Neural cell (in vitro differentiated cells): ENCODE results near the gene CCL1.

Source experiments
- CTCF ChIP-seq: fragments of 450-650 bp; IDR thresholded peaks from 2 replicates; pipeline ENCODE4 v1.5.1; 2014; ENCODE audit warnings: antibody characterized with exemption, mild to moderate bottlenecking, moderate library complexity; ENCODE audit not compliant: poor library complexity, severe bottlenecking
- EP300 ChIP-seq: fragments of 450-650 bp; conservative IDR thresholded peaks from 2 replicates; pipeline ENCODE4 v1.6.1; 2014; ENCODE audit warnings: antibody characterized with exemption, mild to moderate bottlenecking, moderate library complexity; ENCODE audit not compliant: poor library complexity, severe bottlenecking
- EZH2 ChIP-seq: fragments of 200-600, 300-800 bp; shearing (Covaris generic), sonication (generic); IDR thresholded peaks from 2 replicates; pipeline ENCODE4 v1.6.1; 2014; ENCODE audit warnings: antibody characterized with exemption, low read length, borderline replicate concordance, mild to moderate bottlenecking; ENCODE audit not compliant: insufficient read depth, poor library complexity, severe bottlenecking
- POLR2AphosphoS5 ChIP-seq: IDR thresholded peaks from 2 replicates; pipeline ENCODE4 v1.6.1; 2012
- RAD21 ChIP-seq: fragments of 450-650 bp; conservative IDR thresholded peaks from 2 replicates; pipeline ENCODE4 v1.6.1; 2014; ENCODE audit warnings: antibody characterized with exemption, mild to moderate bottlenecking, moderate library complexity
- REST ChIP-seq: IDR thresholded peaks from 2 replicates; pipeline ENCODE4 v1.6.1; 2012; ENCODE audit warnings: borderline replicate concordance
- SMC3 ChIP-seq: fragments of 450-650 bp; conservative IDR thresholded peaks from 2 replicates; pipeline ENCODE4 v1.6.1; 2014; ENCODE audit warnings: antibody characterized with exemption, mild to moderate bottlenecking, moderate library complexity; ENCODE audit not compliant: poor library complexity
- TAF1 ChIP-seq: IDR thresholded peaks from 2 replicates; pipeline ENCODE4 v1.6.1; 2012; ENCODE audit warnings: low read depth

GRCh38 chr17:34386697-34387550, 23.9 kb upstream of the CCL1 start:
- TF ChIP-seq CTCF (no peak), EZH2 (no peak), EP300 (no peak), POLR2AphosphoS5 (no peak), RAD21 (no peak), REST (no peak), TAF1 (no peak), SMC3 (no peak)
